K562 (cell line): ENCODE data around the gene MPHOSPH9. TPM values are rescaled to one million over a fixed set of nuclear protein-coding genes. Genes with fewer than 3 reads are reported as not detected.

Experiments
- ATAC-seq: fragments of 200-7000 bp; cut with Tn5 transposase; 3 replicates; pipeline ENCODE4 v1.9.1; 2020; ENCODE audit warnings: moderate library complexity
- BruUV-seq: library from RNA; stranded (reverse); fragments of 400-500 nt; replicated peaks from 2 replicates; lab custom pipeline; 2021; lab: Mats Ljungman, UMichigan
- CTCF ChIA-PET: fragments of 300-600 bp; formaldehyde crosslinking; extraction: SDS; loops from one replicate; lab custom pipeline; 2021; ENCODE audit warnings: low intra/inter-chr PET ratio; lab: Yijun Ruan, JAX
- POLR2A ChIA-PET: fragments of 300-600, 350-650 bp; sonication (Branson Sonifier 250); formaldehyde crosslinking; extraction: SDS; loops from one replicate; lab custom pipeline; 2021; ENCODE audit warnings: antibody characterized with exemption, inconsistent platforms; lab: Yijun Ruan, JAX
- DNase-seq, 4 experiments: peaks; one replicate each; pipeline versions ENCODE4 v3.0.0 to v3.0.0-alpha.2; 2011 to 2018; ENCODE audit warnings: low spot score in 3 of 4, mixed read lengths in 3 of 4; ENCODE audit errors: extremely low read depth in 1 of 4
- FAIRE-seq: peaks from 2 replicates; lab custom pipeline; 2011; peaks lifted over from hg19 to GRCh38; lab: Jason Lieb, UNC
- H2AFZ ChIP-seq: 2 replicates; pipeline ENCODE4 v1.6.0; 2011; ENCODE audit warnings: low read depth, low read length, control low read depth, inconsistent platforms
- H3K27ac ChIP-seq: fragments of 200-600 bp; 3 replicates; pipeline ENCODE4 v1.8.0; 2011; ENCODE audit warnings: low read depth, mild to moderate bottlenecking, control low read depth, inconsistent platforms, low read length, moderate library complexity, mixed read lengths; ENCODE audit errors: extremely low read depth
- H3K27me3 ChIP-seq, 2 experiments: fragments of 300-600 bp in 1 of 2; 2 replicates in 1 of 2; 3 replicates in 1 of 2; pipeline versions ENCODE4 v1.6.0 to v1.8.0; 2011; ENCODE audit warnings: inconsistent platforms in 2 of 2, low read length in 2 of 2, mild to moderate bottlenecking in 1 of 2, mixed read lengths in 1 of 2, moderate library complexity in 1 of 2; ENCODE audit not compliant: control insufficient read depth in 2 of 2, insufficient read depth in 2 of 2
- H3K36me3 ChIP-seq: fragments of 300-600 bp; 3 replicates; pipeline ENCODE4 v1.8.0; 2011; ENCODE audit warnings: mild to moderate bottlenecking, low read length, inconsistent platforms; ENCODE audit not compliant: control insufficient read depth, insufficient read depth
- H3K4me1 ChIP-seq, 2 experiments: fragments of 200-600 bp in 1 of 2; replicated peaks in 1 of 2; 2 replicates in 1 of 2; 3 replicates in 1 of 2; pipeline versions ENCODE4 v1.5.1 to v1.8.0; 2011; ENCODE audit warnings: inconsistent platforms in 2 of 2, low read length in 2 of 2, mild to moderate bottlenecking in 1 of 2, mixed read lengths in 1 of 2, moderate library complexity in 1 of 2; ENCODE audit not compliant: control insufficient read depth in 2 of 2, insufficient read depth in 2 of 2
- H3K4me2 ChIP-seq: 2 replicates; pipeline ENCODE4 v1.6.1; 2011; ENCODE audit warnings: low read length, control low read depth, inconsistent platforms, mixed read lengths; ENCODE audit not compliant: insufficient read depth
- H3K4me3 ChIP-seq: fragments of 200-600 bp; sonication (generic), shearing (Covaris generic); 2 replicates; pipeline ENCODE4 v1.5.1; 2016; ENCODE audit warnings: control low read depth, inconsistent platforms
- H3K79me2 ChIP-seq: fragments of 200-600 bp; 3 replicates; pipeline ENCODE4 v1.8.0; 2011; ENCODE audit warnings: low read length, inconsistent platforms; ENCODE audit not compliant: control insufficient read depth, insufficient read depth
- H3K9ac ChIP-seq, 2 experiments: 2 replicates each; pipeline versions ENCODE4 v1.6.0 to v1.6.1; 2011; ENCODE audit warnings: low read depth in 2 of 2, low read length in 2 of 2, control low read depth in 1 of 2, inconsistent platforms in 1 of 2, mild to moderate bottlenecking in 1 of 2, mixed read lengths in 1 of 2; ENCODE audit not compliant: insufficient read depth in 1 of 2
- H3K9me1 ChIP-seq: one replicate; pipeline ENCODE4 v1.6.0; 2011; ENCODE audit warnings: inconsistent platforms, mild to moderate bottlenecking, low read length, moderate library complexity; ENCODE audit not compliant: control insufficient read depth, insufficient read depth
- H3K9me3 ChIP-seq: replicated peaks from 2 replicates; pipeline ENCODE4 v1.5.1; 2011; ENCODE audit warnings: low read depth, low read length, inconsistent platforms; ENCODE audit not compliant: control insufficient read depth, insufficient read depth
- H4K20me1 ChIP-seq: replicated peaks from 2 replicates; pipeline ENCODE4 v1.6.1; 2011; ENCODE audit warnings: low read length, inconsistent platforms, mixed read lengths; ENCODE audit not compliant: control insufficient read depth, insufficient read depth
- E2F4 ChIP-seq: sonication (generic); formaldehyde crosslinking; IDR thresholded peaks from 2 replicates; pipeline ENCODE4 v1.8.0; 2022; ENCODE audit warnings: mild to moderate bottlenecking, low read depth, missing genetic modification reagents
- GATA2 ChIP-seq: sonication (generic); formaldehyde crosslinking; IDR thresholded peaks from 2 replicates; pipeline ENCODE4 v1.4.0; 2020; ENCODE audit warnings: mild to moderate bottlenecking, missing genetic modification reagents
- LEF1 ChIP-seq: fragments of 450-650 bp; IDR thresholded peaks from 2 replicates; pipeline ENCODE4 v1.6.1; 2016; ENCODE audit warnings: mild to moderate bottlenecking
- PCBP1 ChIP-seq: fragments of 200-400 bp; formaldehyde crosslinking; IDR thresholded peaks from 2 replicates; pipeline ENCODE4 v1.6.1; 2018; ENCODE audit warnings: mild to moderate bottlenecking, low read depth, low read length; ENCODE audit not compliant: poor library complexity, severe bottlenecking
- PCBP2 ChIP-seq: fragments of 200-400 bp; formaldehyde crosslinking; IDR thresholded peaks from 2 replicates; pipeline ENCODE4 v1.6.1; 2018; ENCODE audit warnings: low read length, low read depth, mild to moderate bottlenecking, moderate library complexity; ENCODE audit not compliant: poor library complexity, severe bottlenecking
- POLR3A ChIP-seq: IDR thresholded peaks from 2 replicates; pipeline ENCODE4 v1.6.1; 2011; ENCODE audit warnings: borderline replicate concordance, mild to moderate bottlenecking, moderate library complexity; ENCODE audit not compliant: insufficient read length, insufficient read depth; ENCODE audit errors: extremely low read depth
- RBM34 ChIP-seq: fragments of 200-400 bp; formaldehyde crosslinking; IDR thresholded peaks from 2 replicates; pipeline ENCODE4 v1.6.1; 2018; ENCODE audit warnings: low read length, borderline replicate concordance; ENCODE audit not compliant: insufficient read depth
- SIRT6 ChIP-seq: IDR thresholded peaks from one replicate; pipeline ENCODE4 v1.6.1; 2012; ENCODE audit warnings: low read depth, mild to moderate bottlenecking, control low read depth, inconsistent platforms, low read length, moderate library complexity
- SMARCB1 ChIP-seq: IDR thresholded peaks from 2 replicates; pipeline ENCODE4 v1.6.1; 2011; ENCODE audit warnings: improper control_type of control experiment, low read depth; ENCODE audit not compliant: insufficient read length
- TBL1XR1 ChIP-seq, 2 experiments: IDR thresholded peaks; 2 replicates each; pipeline ENCODE4 v1.6.1; 2012; ENCODE audit warnings: improper control_type of control experiment in 2 of 2, low read length in 2 of 2, mild to moderate bottlenecking in 1 of 2
- WGBS: fragments of 100-300 bp; shearing (Covaris generic); methylation state at CpG from one replicate; pipeline ENCODE4 v1.1.6; 2016; ENCODE audit warnings: low coverage, mixed read lengths; ENCODE audit not compliant: insufficient coverage; ENCODE audit errors: missing lambda C conversion rate; 5-methylcytosine and 5-hydroxymethylcytosine counted together
- in situ Hi-C: fragments of 300-500 bp; cut with MboI; formaldehyde crosslinking; loops from 4 replicates; pipeline ENCODE4 v1.15.0; 2018; ENCODE audit warnings: inconsistent platforms, mixed read lengths
- intact Hi-C: fragments of 100-400 bp; cut with micrococcal nuclease; formaldehyde crosslinking; loops from 2 replicates; pipeline ENCODE4 v1.14.2; 2022
- polyA plus RNA-seq, 8 experiments: library from polyadenylated mRNA; depleted of rRNA in 4 of 8; stranded (reverse) in 5 of 8; unstranded in 3 of 8; fragments of >200 nt; fragmentation: Nextera tagmentation in 2 of 8; fragmentation: Illumina TruSeq in 1 of 8; extraction: Ambion mirVana in 2 of 8; extraction: Trizol in 1 of 8; gene quantifications; 2 replicates each; pipeline versions ENCODE4 v1.2.1 to v1.2.3, GENCODE V29; 2011 to 2014; ENCODE audit warnings: inconsistent platforms in 1 of 8, missing spikeins in 1 of 8
- total RNA-seq, 7 experiments: library from RNA; depleted of rRNA in 6 of 7; stranded (reverse); fragments of >200 nt in 6 of 7; fragmentation: Illumina TruSeq in 2 of 7; extraction: Trizol in 2 of 7; gene quantifications; 2 replicates each; pipeline versions ENCODE4 v1.2.1 to v1.2.3, GENCODE V29; 2011 to 2021; ENCODE audit warnings: low replicate concordance in 1 of 7
- TF ChIP-seq, protein P1 (sequence below): sonication (generic); formaldehyde crosslinking; IDR thresholded peaks from 2 replicates; pipeline ENCODE4 v1.8.0; 2022; ENCODE audit warnings: mild to moderate bottlenecking, missing genetic modification reagents, borderline replicate concordance

Gene MPHOSPH9
- total and polyA plus RNA-seq, 9 of the 15 experiments (the other 6 are each of a cell fraction or from before 2014, with no cell fraction given): 14.2 to 103 (median 54.5) TPM

GRCh38 chr12:123227581-123228258 is 5.2 kb downstream of the MPHOSPH9 start:
- CTCF ChIA-PET: no interaction called here
- Histone ChIP-seq H3K27me3 (no peaks in the 10 kb centered on the region), H3K4me3 (no peak overlapping the region), H3K4me1 (peaks cover 0 to 15% of the 10 kb centered on the region in 2 experiments; a peak in 2 of 5 replicates), H3K9me3 (no peaks in the 10 kb centered on the region), H3K27ac (no peak overlapping the region), H3K36me3 (peaks cover 61% of the 10 kb centered on the region), H4K20me1 (no peaks in the 10 kb centered on the region), H2AFZ (no peak overlapping the region), H3K4me2 (no peak overlapping the region), H3K9ac (no peak overlapping the region), H3K9me1 (no peaks in the 10 kb centered on the region), H3K79me2 (peaks cover 70% of the 10 kb centered on the region)
- DNase-seq: no peak
- no TSS peak for BruUV-seq
- POLR2A ChIA-PET: no interaction called here
- WGBS: 63% methylated on average over 5 of the region's 5 CpGs
- no peak for FAIRE-seq
- 0 out of 2 replicates have a peak, but pooled peaks have one; percentile 25 for TF ChIP-seq GATA2 (CRISPR knock-in tag)
- TF ChIP-seq POLR3A: no peak
- no peak for ATAC-seq
- intact Hi-C loops: no loop called here
- in situ Hi-C loops: no loop called here

GRCh38 chr12:123225443-123225842 is 7.5 kb downstream of the MPHOSPH9 start:
- Histone ChIP-seq H3K4me1 (peaks cover 0 to 2% of the 10 kb centered on the region in 2 experiments; a peak in 2 of 5 replicates), H2AFZ (no peak overlapping the region), H3K4me3 (no peak overlapping the region), H3K36me3 (peaks cover 77% of the 10 kb centered on the region), H3K79me2 (peaks cover 48% of the 10 kb centered on the region), H3K4me2 (no peak overlapping the region), H3K9ac (no peak overlapping the region), H3K27ac (no peak overlapping the region), H4K20me1 (no peaks in the 10 kb centered on the region), H3K27me3 (no peaks in the 10 kb centered on the region), H3K9me3 (no peaks in the 10 kb centered on the region), H3K9me1 (no peaks in the 10 kb centered on the region)
- intact Hi-C loops: no loop called here
- 74% methylated on average over 2 of the region's 2 CpGs for WGBS
- FAIRE-seq (no peak), DNase-seq (no peak), ATAC-seq (no peak)
- ChIA-PET POLR2A (interaction anchor here (4.3 kb wide), 1 partner anchor 7 kb away, joined by 37 read pairs; the partner anchor contains the start of genes MPHOSPH9 and MTRFR), CTCF (no interaction called here)
- no TSS peak for BruUV-seq
- in situ Hi-C loops: no loop called here
- TF ChIP-seq PCBP1 (peak; percentile 59), PCBP2 (peak; percentile 60), TBL1XR1 (IDR thresholded peaks at IDR 0.05; ENCODE audit: low read length in 2 of 2) (no peak), LEF1 (no peak), SIRT6 (no peak), RBM34 (no peak), E2F4 (no peak), SMARCB1 (no peak)
- TF ChIP-seq, protein P1, sequence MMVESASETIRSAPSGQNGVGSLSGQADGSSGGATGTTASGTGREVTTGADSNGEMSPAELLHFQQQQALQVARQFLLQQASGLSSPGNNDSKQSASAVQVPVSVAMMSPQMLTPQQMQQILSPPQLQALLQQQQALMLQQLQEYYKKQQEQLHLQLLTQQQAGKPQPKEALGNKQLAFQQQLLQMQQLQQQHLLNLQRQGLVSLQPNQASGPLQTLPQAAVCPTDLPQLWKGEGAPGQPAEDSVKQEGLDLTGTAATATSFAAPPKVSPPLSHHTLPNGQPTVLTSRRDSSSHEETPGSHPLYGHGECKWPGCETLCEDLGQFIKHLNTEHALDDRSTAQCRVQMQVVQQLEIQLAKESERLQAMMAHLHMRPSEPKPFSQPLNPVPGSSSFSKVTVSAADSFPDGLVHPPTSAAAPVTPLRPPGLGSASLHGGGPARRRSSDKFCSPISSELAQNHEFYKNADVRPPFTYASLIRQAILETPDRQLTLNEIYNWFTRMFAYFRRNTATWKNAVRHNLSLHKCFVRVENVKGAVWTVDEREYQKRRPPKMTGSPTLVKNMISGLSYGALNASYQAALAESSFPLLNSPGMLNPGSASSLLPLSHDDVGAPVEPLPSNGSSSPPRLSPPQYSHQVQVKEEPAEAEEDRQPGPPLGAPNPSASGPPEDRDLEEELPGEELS (CRISPR knock-in tag): no peak
